GM12864 (cell line): ENCODE data around the gene FHOD3.

Experiments used
- DNase-seq: peaks from one replicate; pipeline ENCODE4 v3.0.0-alpha.2; 2011; ENCODE audit warnings: low read depth
- H3K4me3 ChIP-seq: 2 replicates; pipeline ENCODE4 v1.5.1; 2011; ENCODE audit warnings: mild to moderate bottlenecking, low read depth, low read length, control low read depth
- TF ChIP-seq, protein P1 (sequence below): IDR thresholded peaks from 2 replicates; pipeline ENCODE4 v1.5.1; 2011; ENCODE audit warnings: low read depth, mild to moderate bottlenecking, moderate library complexity, low read length, control low read depth, inconsistent platforms; ENCODE audit errors: missing control alignments

FHOD3 gene

DNA sequence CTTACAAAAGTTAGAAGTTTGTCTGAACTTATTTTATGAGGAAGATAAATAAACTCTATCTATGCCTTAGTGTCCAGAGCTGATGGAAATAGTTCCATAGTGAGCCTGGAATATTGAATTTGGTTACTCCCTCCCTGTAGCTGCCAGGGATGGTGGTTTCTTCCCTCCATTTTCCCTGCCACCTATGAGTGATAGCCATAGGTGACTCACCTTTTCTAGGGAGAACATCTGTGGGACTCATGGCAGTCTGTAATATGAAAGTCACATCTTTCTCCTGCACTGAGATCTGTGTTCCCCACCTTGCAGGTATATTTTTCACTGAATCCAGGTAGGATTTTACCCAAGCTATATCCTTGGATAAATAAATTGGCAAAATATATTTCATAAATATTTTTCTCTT, 382.5 kb downstream of the FHOD3 start:
- H3K4me3 ChIP-seq: no peak overlapping the region
- TF ChIP-seq, protein P1, sequence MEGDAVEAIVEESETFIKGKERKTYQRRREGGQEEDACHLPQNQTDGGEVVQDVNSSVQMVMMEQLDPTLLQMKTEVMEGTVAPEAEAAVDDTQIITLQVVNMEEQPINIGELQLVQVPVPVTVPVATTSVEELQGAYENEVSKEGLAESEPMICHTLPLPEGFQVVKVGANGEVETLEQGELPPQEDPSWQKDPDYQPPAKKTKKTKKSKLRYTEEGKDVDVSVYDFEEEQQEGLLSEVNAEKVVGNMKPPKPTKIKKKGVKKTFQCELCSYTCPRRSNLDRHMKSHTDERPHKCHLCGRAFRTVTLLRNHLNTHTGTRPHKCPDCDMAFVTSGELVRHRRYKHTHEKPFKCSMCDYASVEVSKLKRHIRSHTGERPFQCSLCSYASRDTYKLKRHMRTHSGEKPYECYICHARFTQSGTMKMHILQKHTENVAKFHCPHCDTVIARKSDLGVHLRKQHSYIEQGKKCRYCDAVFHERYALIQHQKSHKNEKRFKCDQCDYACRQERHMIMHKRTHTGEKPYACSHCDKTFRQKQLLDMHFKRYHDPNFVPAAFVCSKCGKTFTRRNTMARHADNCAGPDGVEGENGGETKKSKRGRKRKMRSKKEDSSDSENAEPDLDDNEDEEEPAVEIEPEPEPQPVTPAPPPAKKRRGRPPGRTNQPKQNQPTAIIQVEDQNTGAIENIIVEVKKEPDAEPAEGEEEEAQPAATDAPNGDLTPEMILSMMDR: no peak
- DNase-seq: no peak

DNA sequence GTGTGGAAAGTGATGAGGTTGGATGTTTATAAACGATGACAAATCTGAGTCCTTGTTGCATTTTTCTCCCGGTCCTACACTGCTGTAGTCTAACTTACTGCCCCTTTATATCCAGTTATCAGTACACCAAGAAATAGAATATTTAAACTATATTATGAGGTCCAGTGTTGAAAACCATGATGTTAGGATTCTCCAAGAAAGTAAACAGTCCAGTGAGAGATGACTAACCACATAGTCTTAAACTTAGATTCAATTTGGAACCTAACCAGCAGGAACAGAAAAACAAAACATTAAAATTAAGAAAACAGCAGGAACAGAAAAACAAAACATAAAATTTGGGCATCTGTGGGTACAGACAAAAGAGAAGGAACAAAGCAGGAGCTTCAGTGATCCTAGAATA, 388.1 kb downstream of the FHOD3 start:
- no peak overlapping the region for H3K4me3 ChIP-seq
- TF ChIP-seq, protein P1: no peak
- DNase-seq: no peak

DNA sequence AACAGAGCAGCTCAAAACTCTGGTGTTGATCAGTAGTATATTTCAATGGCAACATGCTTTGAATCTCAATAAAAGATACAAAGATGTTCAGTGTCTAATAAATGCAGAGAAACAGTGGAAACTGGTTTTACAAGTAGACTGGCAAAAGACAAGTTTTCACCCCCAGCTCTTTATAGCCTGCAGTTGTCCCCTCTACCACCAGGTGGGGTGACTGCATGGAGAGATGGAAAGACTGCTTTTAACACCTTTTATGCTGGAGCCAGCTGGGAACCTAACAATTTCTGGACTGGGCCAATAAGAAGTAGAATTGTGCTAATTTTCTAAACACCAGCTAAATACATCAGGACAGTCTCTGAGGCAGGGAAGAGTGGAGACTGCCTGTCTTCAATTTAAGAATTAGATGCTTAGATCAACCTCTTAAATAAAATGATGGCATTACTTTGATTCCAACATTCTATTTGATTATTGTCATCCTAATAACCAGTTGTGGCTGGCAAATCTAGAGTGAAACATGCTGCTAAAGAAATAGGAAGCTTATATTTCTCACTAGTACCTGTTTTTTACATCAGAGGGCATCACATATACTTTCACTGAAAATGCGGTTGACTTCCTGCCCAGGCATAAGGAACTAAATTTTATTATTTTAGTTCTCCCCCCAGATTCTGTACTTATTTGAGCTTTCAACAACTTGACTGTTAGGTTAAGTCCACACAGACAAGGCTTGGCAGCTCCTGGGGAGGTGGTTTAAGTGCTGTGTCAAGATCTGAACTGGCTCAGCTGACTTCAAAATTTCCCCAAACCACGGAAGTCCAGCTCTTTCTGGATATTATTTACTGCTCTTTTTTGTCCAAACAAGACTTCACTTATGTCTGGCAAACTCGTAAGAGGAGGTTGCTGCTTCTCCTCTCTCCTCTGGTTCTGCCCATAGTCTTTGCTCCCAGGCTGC, 390.8 kb downstream of the FHOD3 start:
- TF ChIP-seq, protein P1: peak; percentile 90
- no peak for DNase-seq
- H3K4me3 ChIP-seq: no peak overlapping the region

DNA sequence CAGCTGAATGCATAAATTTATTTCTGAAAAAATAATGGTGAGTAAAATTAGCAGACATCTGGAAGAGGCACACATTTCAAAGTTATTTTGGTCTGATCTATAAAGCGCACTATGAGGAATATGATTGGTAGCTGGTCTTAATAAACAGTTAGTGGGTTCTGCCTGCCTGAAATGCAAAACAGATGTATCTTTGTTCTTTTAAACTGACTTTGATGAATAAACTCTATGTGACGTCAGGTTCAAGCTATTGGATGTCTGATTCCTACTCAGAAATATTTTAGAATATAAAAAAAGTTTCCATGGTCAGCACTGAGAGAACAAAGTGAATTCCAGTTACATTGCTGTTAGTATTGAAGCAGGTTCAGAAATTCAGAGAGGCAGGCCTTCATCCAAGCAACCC, 394.9 kb downstream of the FHOD3 start:
- no peak overlapping the region for H3K4me3 ChIP-seq
- TF ChIP-seq, protein P1: no peak
- no peak for DNase-seq

DNA sequence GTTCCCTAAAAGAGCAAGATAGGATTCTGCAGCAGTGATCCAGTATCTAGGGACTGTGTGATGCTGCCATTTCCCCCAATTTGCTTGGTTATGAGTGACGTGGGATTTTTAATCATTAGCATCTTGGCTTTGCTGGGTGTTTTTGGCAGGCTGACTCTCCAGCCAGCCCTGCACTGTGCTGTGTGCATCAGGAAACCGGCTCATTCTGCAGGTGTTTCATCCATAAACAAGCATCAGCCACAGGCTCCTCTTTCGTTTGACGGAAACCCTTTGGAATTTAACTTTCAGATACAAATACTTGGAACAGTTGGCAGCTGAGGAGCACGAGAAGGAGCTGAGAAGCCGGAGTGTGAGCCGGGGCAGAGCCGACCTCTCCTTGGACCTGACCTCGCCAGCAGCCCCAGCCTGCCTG, 395.4 kb downstream of the FHOD3 start:
- TF ChIP-seq, protein P1: no peak
- no peak overlapping the region for H3K4me3 ChIP-seq
- DNase-seq: no peak

DNA sequence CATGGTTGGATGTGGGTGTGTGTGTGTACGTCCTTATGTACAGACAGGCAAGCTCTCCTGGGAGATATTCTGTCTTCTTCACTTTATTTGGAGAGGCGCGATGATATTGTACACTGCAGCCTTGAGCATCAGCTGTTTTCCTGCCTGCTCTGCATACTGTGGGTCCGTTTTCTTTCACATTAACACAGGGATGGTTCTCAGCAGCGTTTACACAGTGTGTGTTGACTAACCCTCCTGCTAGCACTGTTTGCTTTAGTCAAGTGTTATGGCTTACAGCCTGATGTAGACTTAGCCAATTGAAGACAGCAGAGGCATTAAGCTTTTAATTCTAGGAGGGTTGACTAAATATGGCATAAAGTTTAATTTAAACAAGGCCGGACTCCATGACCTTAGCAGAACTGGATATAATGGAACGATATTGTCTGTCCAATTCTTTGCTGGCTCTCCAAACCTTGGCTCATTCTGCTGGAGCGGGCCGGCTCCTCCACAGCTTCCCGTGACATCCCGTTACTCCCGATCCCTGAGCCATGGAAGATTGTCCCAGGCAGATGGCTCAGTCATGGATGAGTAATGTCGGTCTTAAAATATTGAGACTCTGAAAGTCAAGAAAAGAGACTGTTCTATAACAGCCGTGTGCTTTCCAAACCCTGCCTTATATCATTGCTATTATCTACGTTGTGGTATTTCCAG, 396.6 kb downstream of the FHOD3 start:
- no peak overlapping the region for H3K4me3 ChIP-seq
- TF ChIP-seq, protein P1: no peak
- DNase-seq: no peak
